ENCODE data around the gene TXNDC8. TPM values are rescaled to one million over a fixed set of nuclear protein-coding genes. Genes with fewer than 3 reads are reported as not detected.

Gene TXNDC8
- total and polyA plus RNA-seq, 8 donors, result not detected

- Histone ChIP-seq H3K4me3 (no peak overlapping the region), H3K27me3 (no peaks in the 10 kb centered on the region), H3K9me3 (no peaks in the 10 kb centered on the region), H3K36me3 (no peaks in the 10 kb centered on the region), H3K4me1 (no peaks in the 10 kb centered on the region), H3K27ac (no peak overlapping the region)
- DNase-seq (no peak), FAIRE-seq (no peak), ATAC-seq (no peak)
- 34% methylated on average over 1 of the region's 1 CpG; no CpG with 5 or more reads in 1 of the 2 donors for WGBS, 2 donors
- TF ChIP-seq CTCF (IDR thresholded peaks at IDR 0.05), result no peak
- intact Hi-C loops (cut with DNase I), result no loop called here
Observed at GRCh38 chr9:110266795-110267194, 70.9 kb downstream of the TXNDC8 start.

GRCh38 chr9:110261632-110262031, 76.0 kb downstream of the TXNDC8 start:
- no peak for TF ChIP-seq CTCF (IDR thresholded peaks at IDR 0.05)
- Histone ChIP-seq H3K4me1 (no peaks in the 10 kb centered on the region), H3K27me3 (no peaks in the 10 kb centered on the region), H3K36me3 (no peaks in the 10 kb centered on the region), H3K4me3 (no peak overlapping the region), H3K9me3 (no peaks in the 10 kb centered on the region), H3K27ac (no peak overlapping the region)
- intact Hi-C loops (cut with DNase I), result no loop called here
- ATAC-seq, result no peak
- DNase-seq, result no peak
- 73 to 79% methylated on average over 5 of the region's 5 CpGs for WGBS, 2 donors
- FAIRE-seq, result no peak

- H3K36me3 ChIP-seq, result no peaks in the 10 kb centered on the region
- no peaks in the 10 kb centered on the region for H3K4me1 ChIP-seq
- intact Hi-C loops (cut with DNase I), result no loop called here
- ATAC-seq (no peak), FAIRE-seq (no peak), DNase-seq (no peak)
- H3K4me3 ChIP-seq, result no peak overlapping the region
- no peaks in the 10 kb centered on the region for H3K27me3 ChIP-seq
- no peak for TF ChIP-seq CTCF (IDR thresholded peaks at IDR 0.05)
- H3K27ac ChIP-seq, result no peak overlapping the region
- H3K9me3 ChIP-seq, result no peaks in the 10 kb centered on the region
- 32 to 42% methylated on average over 4 of the region's 4 CpGs for WGBS, 2 donors
Observed at GRCh38 chr9:110260911-110261310, 76.8 kb downstream of the TXNDC8 start.

- DNase-seq (no peak), FAIRE-seq (no peak), ATAC-seq (no peak)
- Histone ChIP-seq H3K36me3 (no peaks in the 10 kb centered on the region), H3K27me3 (no peaks in the 10 kb centered on the region), H3K4me1 (no peaks in the 10 kb centered on the region), H3K9me3 (no peaks in the 10 kb centered on the region), H3K4me3 (no peak overlapping the region), H3K27ac (no peak overlapping the region)
- 71 to 74% methylated on average over 2 of the region's 2 CpGs for WGBS, 2 donors
- TF ChIP-seq CTCF (IDR thresholded peaks at IDR 0.05), result no peak
- intact Hi-C loops (cut with DNase I), result no loop called here
Observed at GRCh38 chr9:110259566-110259965, 78.1 kb downstream of the TXNDC8 start.

GRCh38 chr9:110258690-110259091, 79.0 kb downstream of the TXNDC8 start:
- DNase-seq (no peak), ATAC-seq (no peak), FAIRE-seq (no peak)
- H3K36me3 ChIP-seq, result no peaks in the 10 kb centered on the region
- no peak for TF ChIP-seq CTCF (IDR thresholded peaks at IDR 0.05)
- no peaks in the 10 kb centered on the region for H3K27me3 ChIP-seq
- 87 to 92% methylated on average over 3 of the region's 3 CpGs for WGBS, 2 donors
- H3K4me1 ChIP-seq, result peaks cover 0 to 7% (median 0%) of the 10 kb centered on the region in 3 donors
- H3K4me3 ChIP-seq, result no peak overlapping the region
- no peaks in the 10 kb centered on the region for H3K9me3 ChIP-seq
- intact Hi-C loops (cut with DNase I), result no loop called here
- H3K27ac ChIP-seq, result no peak overlapping the region
